Activated CD8-positive, alpha-beta memory T cell treated with anti-CD3 and anti-CD28 coated beads for 4 hours (primary cell): Measurements from ENCODE around the gene FOXD4L1.
"Not testable (repeated sequence)": the region's sequence is repeated elsewhere in the genome, so short reads cannot be mapped to it uniquely, and the experiment has no call there.

ENCODE experiments used
- DNase-seq, 2 donors: peaks; one replicate each; pipeline ENCODE4 v3.0.0-alpha.2; 2020; ENCODE audit warnings: low read depth in 2 of 2

The FOXD4L1 gene

DNA sequence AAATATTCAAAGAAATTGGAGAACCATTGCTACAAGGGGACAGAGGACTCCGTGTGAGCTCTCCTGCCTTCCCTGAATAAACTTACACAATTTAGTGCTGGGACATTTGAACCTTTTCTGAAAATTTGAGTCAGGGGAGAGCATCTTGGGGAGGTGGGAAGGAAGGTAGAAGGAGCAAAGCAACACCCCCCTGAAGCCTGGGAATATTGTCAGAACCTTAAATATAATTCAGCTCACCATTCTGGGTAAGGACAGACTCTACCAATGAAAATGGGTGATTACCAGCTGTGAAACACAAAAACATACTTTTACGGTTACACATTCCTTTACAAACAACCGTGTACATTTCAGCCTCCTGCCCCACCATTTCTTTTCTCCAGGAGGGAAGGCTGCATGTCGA, at the start of gene FOXD4L1:
TSS of gene FOXD4L1 (plus strand) at position 301 of the 400 bp plus-strand sequence. CDS start 592 bp downstream, outside the sequence.
- not testable (repeated sequence) for DNase-seq

DNA sequence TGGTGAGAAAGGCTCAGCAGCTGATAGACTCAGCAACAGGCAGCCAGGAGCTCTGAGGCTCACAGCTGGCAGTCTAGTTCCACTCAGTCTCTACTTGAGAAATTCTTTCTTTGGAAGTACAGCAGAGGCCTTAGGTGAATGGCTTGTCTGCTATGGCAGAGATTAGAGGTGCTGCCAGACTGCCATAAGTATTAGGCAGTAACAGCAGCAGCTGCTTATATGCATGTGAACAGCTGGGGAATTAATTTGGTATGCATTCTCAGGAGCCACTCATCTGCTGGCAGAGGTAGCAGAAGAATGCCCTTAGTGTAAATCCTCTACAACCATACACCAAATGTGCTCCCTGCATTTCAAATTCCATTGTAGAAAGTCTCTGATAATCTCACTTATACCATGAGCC, 32.7 kb upstream of the FOXD4L1 start:
- DNase-seq = not testable (repeated sequence)

DNA sequence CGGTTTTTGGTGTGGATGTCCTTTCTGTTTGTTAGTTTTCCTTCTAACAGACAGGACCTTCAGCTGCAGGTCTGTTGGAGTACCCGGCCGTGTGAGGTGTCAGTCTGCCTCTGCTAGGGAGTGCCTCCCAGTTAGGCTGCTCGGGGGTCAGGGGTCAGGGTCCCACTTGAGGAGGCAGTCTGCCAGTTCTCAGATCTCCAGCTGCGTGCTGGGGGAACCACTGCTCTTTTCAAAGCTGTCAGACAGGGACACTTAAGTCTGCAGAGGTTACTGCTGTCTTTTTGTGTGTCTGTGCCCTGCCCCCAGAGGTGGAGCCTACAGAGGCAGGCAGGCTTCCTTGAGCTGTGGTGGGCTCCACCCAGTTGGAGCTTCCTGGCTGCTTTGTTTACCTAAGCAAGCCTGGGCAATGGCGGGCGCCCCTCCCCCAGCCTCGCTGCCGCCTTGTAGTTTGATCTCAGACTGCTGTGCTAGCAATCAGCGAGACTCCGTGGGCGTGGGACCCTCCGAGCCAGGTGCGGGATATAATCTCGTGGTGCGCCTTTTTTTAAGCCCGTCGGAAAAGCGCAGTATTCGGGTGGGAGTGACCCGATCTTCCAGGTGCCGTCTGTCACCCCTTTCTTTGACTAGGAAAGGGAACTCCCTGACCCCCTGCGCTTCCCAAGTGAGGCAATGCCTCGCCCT, 21.6 kb upstream of the FOXD4L1 start:
- not testable (repeated sequence) for DNase-seq

DNA sequence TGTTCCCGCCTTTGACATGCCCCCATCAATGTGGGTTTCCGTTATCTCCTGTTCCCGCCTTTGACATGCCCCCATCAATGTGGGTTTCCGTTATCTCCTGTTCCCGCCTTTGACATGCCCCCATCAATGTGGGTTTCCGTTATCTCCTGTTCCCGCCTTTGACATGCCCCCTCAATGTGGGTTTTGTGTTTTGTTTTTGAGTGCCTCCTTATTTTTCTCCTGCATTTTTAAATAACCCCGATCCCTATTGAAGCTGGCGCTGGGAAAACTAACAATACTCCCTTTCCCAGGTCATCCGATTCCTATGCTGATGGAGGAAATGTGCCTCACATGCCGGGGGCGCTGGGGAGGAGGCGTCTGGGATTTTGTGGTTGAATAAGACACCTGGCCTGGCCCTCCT, 1.9 kb upstream of the FOXD4L1 start:
- DNase-seq = not testable (repeated sequence)

DNA sequence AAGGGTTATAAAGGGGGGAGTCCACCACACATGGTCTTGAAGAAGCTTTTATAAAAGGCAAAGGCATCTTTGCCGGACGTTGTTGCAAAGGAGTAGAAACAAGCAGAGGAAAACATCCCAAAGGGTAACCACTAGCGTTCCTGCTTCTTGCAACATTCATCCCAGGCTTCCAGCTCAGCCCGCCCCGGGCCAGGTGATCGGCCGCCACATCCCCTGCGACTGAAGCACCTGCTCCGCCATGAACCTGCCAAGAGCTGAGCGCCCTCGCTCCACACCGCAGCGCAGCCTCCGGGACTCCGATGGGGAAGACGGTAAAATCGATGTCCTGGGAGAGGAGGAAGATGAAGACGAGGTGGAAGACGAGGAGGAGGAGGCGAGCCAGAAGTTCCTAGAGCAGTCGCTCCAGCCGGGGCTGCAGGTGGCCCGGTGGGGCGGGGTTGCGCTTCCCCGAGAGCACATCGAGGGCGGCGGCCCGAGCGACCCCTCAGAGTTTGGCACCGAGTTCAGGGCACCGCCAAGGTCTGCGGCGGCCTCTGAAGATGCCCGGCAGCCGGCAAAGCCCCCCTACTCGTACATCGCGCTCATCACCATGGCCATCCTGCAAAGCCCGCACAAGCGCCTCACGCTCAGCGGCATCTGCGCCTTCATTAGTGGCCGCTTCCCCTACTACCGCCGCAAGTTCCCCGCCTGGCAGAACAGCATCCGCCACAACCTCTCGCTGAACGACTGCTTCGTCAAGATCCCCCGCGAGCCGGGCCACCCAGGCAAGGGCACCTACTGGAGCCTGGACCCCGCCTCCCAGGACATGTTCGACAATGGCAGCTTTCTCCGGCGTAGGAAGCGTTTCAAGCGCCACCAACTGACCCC, 787 bp downstream of the FOXD4L1 start:
- not testable (repeated sequence) for DNase-seq

DNA sequence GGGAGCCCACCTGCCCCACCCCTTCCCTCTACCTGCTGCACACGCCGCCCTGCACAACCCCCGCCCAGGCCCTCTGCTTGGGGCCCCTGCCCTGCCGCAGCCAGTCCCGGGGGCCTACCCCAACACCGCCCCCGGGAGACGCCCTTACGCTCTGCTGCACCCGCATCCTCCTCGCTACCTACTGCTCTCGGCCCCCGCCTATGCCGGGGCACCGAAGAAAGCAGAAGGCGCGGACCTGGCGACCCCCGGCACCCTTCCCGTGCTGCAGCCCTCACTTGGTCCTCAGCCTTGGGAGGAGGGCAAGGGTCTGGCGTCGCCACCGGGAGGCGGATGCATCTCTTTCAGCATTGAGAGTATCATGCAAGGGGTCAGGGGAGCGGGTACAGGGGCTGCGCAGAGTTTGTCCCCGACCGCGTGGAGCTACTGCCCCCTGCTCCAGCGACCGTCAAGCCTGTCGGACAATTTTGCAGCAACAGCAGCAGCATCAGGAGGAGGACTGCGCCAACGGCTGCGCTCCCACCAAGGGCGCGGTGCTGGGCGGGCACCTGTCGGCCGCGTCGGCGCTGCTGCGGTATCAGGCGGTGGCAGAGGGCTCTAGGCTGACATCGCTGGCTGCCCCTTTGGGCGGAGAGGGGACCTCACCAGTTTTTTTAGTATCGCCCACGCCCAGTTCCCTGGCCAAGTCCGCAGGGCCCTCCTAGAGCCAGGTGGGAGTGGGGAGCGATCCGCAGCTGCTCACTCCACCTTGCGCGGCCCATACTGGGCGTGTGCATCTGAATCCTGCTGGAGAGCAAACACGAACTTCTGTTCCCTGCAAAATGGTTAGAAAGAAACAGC, 1.6 kb downstream of the FOXD4L1 start:
- not testable (repeated sequence) for DNase-seq

DNA sequence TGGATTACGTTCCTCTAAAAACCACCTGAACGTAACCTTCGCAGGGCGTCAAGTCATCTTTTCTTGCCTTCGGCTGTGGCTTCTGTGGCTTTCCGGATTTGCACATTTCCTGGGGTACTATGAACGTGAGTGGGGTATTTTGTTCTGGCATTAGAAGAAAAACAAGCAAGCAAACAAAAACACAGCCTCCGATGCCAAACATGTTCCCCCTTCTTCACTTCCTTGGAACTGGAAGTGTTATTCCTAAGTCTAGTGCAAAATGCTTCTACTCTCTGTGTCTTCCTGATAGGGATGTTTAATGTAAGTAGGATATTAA, 2.2 kb downstream of the FOXD4L1 start:
- DNase-seq = not testable (repeated sequence)

DNA sequence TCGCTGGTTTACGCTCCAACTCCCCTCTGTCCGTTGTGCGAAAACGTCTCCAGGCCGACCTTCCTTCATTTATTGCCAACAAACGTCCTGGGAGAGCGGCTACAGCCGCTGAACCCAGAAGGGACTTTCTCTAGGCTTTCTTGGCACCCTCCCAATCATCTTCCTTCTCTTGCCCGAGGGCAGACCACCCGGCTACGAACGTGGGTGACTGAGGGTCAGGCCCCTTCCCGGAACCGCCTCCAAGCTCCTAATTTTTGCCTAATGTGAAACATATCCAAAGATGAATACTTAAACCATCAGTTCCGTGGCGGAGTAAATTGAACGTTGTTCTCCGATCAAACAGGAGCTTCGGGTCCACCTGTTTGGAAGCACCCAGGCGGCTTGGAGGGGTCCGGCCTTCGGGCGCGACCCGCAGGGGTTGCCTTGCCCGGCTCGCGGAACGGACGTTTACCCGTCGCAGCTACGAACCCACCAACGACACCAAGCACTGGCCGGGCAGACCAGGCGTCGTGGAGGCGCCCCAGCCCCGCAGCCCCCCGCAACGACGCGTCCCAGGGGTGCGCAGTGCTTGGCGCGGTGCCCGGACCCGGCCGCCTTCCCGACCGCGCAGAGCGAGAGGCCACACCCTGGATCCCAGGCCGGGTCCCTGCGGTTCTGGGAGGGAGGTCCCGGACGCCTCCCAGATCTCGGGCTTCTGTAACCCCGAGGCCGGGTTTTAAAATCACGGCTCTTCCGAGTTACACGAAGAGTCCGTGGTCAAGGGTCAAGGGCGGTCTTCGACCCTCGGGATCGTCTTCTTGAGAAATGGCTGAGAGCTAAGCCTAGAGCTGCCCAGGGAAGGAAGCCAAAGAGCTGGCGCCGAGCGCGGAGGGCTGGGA, 4.0 kb downstream of the FOXD4L1 start:
- not testable (repeated sequence) for DNase-seq

DNA sequence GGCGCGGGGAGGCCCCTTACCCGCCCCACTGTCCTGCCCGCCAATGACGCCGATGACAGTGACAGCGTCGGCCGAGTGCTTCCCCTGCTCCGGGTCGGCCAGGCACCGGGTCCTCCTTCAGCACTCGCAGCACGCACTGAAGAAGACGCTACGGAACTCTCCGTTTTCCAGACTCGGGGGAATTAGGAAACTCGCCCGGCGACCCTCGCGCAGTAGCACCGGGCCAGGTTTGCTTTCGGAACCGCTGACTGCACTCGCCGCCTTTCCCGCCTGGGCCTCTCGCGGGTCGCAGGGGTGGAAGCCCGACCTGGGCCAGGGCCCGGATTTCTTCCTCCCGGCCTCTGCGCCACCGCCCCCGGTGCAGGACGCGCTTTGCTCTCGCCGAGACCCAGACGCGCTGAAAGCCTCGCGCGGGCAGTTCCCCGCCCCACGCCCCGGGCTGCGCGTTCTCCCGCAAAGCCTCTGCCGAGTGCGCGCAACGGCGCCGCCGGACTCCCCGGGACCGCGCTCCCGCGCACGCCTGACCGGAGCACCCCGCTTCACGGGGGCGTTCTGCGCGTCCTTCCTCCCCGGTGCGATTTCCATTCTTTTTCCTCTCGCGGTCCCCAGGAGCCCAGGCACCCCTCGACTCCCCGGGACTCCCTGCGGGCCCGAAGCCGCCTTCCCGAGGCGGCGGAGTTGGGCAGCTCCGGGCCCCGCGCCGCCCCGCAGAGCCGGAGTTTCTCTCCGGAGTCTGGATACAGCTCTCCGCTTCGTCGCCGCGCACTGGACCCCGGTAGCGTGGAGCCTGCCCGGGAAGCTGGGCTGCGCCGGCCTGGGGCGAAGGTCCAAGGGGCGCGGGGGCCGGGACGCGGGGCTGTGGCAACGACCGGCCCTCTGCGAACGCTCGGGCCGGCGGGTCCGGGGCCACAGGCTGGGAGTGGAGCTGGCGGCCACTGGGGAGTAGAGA, 4.9 kb downstream of the FOXD4L1 start:
- DNase-seq = not testable (repeated sequence)

DNA sequence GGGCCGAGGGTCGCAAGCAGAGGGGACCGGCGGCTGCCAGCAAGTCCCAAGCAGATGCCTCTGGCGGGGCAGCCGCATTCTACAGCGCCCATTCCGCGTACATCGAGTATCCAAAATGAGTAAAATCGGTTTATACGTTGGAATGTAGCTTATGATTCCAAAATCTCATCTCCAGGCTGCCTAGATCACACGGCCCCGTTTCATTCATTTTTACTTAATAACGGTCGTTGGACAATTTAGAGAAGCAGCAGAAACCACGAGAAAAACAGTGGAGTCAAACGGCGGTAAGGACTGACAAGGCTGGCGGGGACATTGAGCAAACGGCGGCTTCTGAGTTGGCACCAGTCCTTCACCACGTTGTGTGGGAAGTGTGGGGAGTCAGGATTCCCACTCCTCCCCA, 5.6 kb downstream of the FOXD4L1 start:
- not testable (repeated sequence) for DNase-seq

DNA sequence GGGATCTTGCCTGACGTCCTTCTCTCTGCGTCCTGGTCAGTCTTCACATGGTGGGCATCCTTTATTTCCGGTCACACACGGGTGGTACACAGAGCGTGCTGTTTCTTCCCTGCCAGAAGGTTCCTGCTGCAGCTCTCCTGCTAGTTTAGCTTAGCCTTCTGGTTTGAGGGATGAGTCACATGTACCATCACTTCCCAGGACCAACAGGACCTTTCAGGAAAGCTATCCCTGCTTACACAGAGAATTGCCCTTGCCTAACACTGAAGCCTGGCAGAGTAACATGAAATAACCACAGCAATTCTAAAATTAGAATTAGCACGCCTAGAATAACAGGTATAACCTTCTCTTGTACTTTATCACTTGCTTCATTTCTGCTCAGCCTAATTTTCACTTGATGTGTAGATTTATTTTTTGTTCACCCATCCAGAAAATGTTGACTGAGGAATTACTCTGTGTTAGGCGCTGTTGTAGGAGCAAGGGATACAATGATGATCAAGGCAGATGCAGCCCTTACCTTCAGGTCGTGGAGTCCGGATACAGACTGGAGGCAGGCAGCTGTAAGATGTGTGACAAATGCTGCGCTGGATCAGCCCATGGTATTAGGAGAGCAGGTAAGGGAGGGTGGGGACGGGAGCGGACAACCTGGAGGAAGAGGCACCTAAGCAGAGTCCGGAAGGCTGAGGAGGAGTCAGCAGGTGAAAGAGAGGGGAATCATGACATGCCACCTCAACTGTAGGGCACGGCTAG, 9.1 kb downstream of the FOXD4L1 start:
- DNase-seq = not testable (repeated sequence)

DNA sequence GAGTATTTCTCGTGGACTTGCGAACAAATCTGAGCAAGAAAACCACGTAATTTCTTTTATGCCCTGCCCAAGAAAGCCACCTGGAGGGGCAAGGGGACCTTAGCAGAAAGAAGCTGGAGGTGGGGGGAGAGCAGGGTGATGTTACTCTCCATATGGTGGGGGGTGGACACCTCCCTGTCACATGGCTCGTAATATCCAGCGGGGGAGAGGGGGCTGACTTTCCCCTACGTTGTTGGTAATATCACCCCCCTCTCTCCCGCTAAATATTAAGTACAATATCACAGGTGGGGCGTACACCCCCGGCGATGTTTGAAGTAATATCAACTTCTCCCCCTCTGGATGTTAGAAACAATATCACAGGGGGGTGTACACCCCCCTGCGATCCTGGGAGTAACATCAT, 9.7 kb downstream of the FOXD4L1 start:
- not testable (repeated sequence) for DNase-seq

DNA sequence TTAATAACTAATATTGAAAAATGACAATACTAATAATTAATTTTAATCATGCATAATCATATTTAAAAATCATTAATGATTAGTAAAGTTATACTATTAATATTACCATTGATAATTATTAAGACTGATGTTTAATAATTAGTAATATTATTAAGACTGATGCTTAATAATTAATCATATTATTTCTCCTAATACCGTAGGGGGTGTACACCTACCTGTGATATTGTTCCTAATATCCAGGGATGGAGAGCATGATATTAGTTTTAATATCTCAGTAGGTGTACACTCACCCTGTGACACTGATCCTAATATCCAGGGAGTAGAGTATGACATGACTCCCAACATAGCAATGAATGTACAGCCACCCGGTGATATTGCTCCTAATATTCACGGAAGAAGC, 12.4 kb downstream of the FOXD4L1 start:
- DNase-seq = not testable (repeated sequence)

DNA sequence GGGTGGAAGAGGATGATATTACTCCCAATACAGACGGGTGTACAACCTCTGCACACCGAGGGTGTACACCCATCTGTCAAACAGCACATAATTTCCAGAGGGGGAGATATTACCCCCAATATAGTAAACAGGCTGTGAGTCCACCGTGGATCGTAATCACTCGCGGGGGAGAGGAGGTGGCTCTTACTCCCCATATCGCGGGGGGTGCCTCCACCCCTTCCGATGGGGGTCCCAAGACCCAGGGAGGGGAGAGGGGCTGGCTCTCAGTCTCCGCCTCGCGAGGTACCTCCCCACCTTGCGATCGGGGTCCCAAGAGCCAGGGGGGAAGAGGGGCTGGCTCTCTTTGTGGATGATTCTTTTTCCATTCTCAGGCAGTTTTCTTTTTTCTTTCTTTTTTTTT, 13.4 kb downstream of the FOXD4L1 start:
- not testable (repeated sequence) for DNase-seq

DNA sequence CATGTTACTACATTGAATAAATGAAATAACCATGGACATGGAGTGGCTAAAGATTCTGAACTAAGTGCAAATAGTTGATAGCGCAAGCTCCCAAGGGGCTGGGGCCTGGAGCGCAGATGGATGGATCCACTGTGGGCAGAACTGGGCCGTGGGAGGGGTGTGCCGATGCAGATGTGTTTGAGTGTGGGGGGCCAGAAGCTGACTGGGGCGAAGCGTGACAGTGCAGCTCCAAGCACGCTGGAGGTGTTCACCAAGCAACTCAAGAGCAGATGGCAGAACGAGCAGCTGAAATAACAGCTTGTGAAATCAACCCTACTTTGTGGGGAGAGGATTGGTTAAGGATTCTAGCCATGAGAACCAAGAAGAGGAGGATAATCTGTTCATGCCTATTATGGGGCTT, 17.0 kb downstream of the FOXD4L1 start:
- DNase-seq = not testable (repeated sequence)

DNA sequence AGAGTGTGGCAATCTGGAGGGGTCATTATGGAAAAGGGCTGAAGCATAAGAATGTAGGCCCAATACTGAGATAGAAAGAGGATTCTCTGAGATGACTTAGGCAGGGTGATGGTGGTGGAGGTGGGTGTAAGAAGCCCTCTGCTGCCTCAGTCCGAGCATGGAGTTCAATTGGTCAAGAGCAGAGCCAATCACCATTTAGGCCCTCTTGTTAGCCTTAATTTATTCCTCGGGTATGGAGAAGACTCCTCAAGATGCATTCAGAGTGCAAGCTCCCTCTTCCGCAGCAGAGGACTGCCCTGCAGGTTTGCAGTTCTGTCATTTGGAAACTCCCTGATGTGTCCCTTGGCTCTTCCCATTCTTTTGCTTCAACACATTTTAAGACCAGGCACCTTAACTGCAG, 17.5 kb downstream of the FOXD4L1 start:
- DNase-seq = not testable (repeated sequence)

DNA sequence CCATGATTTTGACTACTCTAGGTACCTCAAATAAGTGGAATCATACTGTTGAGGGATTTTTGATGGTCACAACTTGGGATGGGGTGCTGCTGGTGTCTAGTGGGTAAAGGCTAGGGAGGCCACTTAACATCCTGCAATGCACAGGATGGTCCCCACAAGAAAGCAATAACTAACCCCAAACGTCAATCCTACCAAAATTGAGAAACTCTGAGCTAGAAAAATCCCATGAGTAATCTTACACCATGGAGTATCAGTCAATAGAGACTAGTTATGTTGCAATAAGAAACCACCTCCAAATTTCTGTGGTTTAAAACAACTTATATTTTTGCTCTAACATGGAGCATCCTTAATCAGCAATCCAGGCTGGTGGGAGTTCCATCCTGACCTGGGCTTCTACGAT, 18.6 kb downstream of the FOXD4L1 start:
- not testable (repeated sequence) for DNase-seq

DNA sequence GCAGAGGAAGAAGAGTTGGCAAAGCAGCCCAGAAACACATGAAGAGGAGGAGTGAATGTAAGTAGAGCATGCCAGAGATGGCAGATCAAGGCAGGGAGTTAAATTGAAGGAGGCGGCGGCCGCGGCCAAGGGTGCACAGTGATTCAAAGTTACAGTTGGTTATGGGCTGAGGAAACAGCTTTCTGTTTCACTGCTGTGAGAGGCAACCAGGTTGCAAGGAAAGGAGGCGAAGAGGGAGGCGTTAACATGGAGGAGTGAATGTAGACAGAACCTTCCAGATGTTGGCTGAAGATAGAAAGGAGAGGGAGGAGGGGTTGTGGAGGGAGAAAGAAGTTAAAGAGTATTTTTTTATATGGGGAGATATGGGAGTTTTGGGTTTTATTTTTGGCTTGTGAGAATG, 22.4 kb downstream of the FOXD4L1 start:
- not testable (repeated sequence) for DNase-seq

DNA sequence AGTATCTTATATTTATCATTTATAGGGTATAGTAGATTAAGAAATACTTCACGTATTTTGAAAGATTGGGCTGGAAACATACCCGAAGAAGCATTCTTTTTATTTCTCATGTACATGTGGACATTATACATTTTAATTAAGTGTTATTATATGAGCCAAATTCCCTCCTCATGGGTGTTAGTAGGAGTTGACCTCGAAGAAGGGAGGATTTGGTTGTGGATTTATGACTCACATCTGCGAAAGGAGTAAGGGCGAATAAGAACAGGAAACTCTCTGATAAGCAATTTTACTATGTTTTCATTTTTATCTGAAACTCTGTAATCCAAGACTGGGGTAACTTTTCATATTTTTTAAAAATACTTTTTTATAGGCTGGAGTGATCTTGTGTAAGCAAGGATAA, 23.0 kb downstream of the FOXD4L1 start:
- DNase-seq = not testable (repeated sequence)
